Measurements from ENCODE around the gene MIB1. TPM values are rescaled to one million over a fixed set of nuclear protein-coding genes. Genes with fewer than 3 reads are reported as not detected.

The MIB1 gene
- total RNA-seq, 1 experiment from 2014 or later: 56.1 TPM

DNA sequence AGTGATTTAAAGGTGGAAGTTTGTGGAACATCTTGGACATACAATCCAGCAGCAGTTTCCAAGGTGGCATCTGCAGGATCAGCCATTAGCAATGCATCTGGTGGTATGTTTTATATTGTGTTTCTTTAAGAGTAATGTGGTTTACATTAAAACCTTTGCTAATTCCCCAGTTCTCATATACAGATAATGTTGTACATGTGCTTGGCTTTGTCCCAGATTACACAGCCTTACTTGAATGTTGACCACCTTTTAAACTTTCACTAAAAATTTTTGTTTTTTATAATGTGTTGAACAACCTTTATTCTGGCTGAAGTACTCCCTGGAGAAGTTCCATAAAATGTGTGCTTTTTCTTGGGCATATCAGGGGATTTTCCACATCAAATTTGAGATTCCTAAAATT is 57.5 kb downstream of the MIB1 start:
- Histone ChIP-seq H3K9me2 (ENCODE audit: insufficient read depth) (no peaks in the 10 kb centered on the region), H2AFZ (ENCODE audit: low read depth, low read length, poor library complexity, severe bottlenecking) (no peak overlapping the region), H3K4me1 (ENCODE audit: control insufficient read depth in 1 of 2, insufficient read depth in 2 of 2, low read length in 2 of 2) (no peaks in the 10 kb centered on the region), H3K9me3 (ENCODE audit: control insufficient read depth in 1 of 2, insufficient read depth in 1 of 2, low read depth in 1 of 2, low read length in 2 of 2) (no peaks in the 10 kb centered on the region), H3K36me3 (ENCODE audit: control insufficient read depth in 1 of 2, insufficient read depth in 2 of 2, low read length in 2 of 2) (no peaks in the 10 kb centered on the region), H3K79me2 (ENCODE audit: insufficient read depth, low read length) (no peaks in the 10 kb centered on the region), H3K4me2 (ENCODE audit: low read length) (no peak overlapping the region), H3K27me3 (ENCODE audit: insufficient read depth, low read length) (no peaks in the 10 kb centered on the region), H3K9ac (ENCODE audit: low read length) (no peak overlapping the region), H4K20me1 (ENCODE audit: insufficient read depth) (no peaks in the 10 kb centered on the region), H3K4me3 (replicated peaks in 1 of 2; ENCODE audit: low read depth in 1 of 2, low read length in 2 of 2) (no peak overlapping the region), H3K27ac (ENCODE audit: low read depth, low read length) (no peak overlapping the region)
- DNase-seq (ENCODE audit: low read depth, low spot score) (no peak), ATAC-seq (no peak)
- intact Hi-C loops (cut with micrococcal nuclease): no loop called here
- no peak for TF ChIP-seq SIN3A (IDR thresholded peaks at IDR 0.05; ENCODE audit: low read depth)
- TF ChIP-seq EZH2 (IDR thresholded peaks at IDR 0.05): no peak
- TF ChIP-seq YY1 (IDR thresholded peaks at IDR 0.05; ENCODE audit: extremely low read depth, insufficient replicate concordance, low read depth, low read length): no peak
- TF ChIP-seq POLR2AphosphoS5 (IDR thresholded peaks at IDR 0.05; ENCODE audit: low read depth, low read length): no peak
- TF ChIP-seq, protein P1, sequence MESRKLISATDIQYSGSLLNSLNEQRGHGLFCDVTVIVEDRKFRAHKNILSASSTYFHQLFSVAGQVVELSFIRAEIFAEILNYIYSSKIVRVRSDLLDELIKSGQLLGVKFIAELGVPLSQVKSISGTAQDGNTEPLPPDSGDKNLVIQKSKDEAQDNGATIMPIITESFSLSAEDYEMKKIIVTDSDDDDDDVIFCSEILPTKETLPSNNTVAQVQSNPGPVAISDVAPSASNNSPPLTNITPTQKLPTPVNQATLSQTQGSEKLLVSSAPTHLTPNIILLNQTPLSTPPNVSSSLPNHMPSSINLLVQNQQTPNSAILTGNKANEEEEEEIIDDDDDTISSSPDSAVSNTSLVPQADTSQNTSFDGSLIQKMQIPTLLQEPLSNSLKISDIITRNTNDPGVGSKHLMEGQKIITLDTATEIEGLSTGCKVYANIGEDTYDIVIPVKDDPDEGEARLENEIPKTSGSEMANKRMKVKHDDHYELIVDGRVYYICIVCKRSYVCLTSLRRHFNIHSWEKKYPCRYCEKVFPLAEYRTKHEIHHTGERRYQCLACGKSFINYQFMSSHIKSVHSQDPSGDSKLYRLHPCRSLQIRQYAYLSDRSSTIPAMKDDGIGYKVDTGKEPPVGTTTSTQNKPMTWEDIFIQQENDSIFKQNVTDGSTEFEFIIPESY (IDR thresholded peaks at IDR 0.05; ENCODE audit: extremely low read depth, insufficient replicate concordance, low read length): no peak
- no peak for TF ChIP-seq RAD21 (IDR thresholded peaks at IDR 0.05; ENCODE audit: low read depth)
- no peak for TF ChIP-seq ELF1 (IDR thresholded peaks at IDR 0.05; ENCODE audit: borderline replicate concordance, low read depth)
- no TSS peak for BruUV-seq (replicated peaks)
- ChIA-PET CTCF (no interaction called here), POLR2A (no interaction called here), RAD21 (ENCODE audit: low non-redundant PET in 1 of 2, low total read pairs in 2 of 2, uncharacterized antibody in 2 of 2, unreplicated experiment in 2 of 2) (no interaction called here)

DNA sequence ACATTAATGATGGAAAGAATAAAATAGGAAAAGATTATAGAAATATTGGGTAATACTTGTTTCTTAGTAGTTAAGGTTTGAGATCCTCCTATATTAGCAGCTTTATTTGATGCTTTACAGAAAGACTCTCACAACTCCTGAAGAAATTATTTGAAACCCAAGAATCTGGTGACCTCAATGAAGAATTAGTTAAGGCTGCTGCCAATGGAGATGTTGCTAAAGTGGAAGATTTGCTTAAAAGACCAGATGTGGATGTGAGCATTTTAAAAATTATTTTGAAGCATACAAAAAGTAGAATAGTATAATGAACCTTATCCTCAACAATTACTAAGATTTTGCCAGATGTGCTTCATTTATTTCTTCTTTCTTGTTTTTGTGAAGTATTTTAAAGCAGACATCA is 59.1 kb downstream of the MIB1 start:
- CTCF ChIA-PET: interaction anchor here (0.8 kb wide), 1 partner anchor 20 kb away, joined by 3 read pairs; no protein-coding TSS in a partner anchor
- POLR2A ChIA-PET: no interaction called here
- TF ChIP-seq, protein P2, sequence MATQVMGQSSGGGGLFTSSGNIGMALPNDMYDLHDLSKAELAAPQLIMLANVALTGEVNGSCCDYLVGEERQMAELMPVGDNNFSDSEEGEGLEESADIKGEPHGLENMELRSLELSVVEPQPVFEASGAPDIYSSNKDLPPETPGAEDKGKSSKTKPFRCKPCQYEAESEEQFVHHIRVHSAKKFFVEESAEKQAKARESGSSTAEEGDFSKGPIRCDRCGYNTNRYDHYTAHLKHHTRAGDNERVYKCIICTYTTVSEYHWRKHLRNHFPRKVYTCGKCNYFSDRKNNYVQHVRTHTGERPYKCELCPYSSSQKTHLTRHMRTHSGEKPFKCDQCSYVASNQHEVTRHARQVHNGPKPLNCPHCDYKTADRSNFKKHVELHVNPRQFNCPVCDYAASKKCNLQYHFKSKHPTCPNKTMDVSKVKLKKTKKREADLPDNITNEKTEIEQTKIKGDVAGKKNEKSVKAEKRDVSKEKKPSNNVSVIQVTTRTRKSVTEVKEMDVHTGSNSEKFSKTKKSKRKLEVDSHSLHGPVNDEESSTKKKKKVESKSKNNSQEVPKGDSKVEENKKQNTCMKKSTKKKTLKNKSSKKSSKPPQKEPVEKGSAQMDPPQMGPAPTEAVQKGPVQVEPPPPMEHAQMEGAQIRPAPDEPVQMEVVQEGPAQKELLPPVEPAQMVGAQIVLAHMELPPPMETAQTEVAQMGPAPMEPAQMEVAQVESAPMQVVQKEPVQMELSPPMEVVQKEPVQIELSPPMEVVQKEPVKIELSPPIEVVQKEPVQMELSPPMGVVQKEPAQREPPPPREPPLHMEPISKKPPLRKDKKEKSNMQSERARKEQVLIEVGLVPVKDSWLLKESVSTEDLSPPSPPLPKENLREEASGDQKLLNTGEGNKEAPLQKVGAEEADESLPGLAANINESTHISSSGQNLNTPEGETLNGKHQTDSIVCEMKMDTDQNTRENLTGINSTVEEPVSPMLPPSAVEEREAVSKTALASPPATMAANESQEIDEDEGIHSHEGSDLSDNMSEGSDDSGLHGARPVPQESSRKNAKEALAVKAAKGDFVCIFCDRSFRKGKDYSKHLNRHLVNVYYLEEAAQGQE (IDR thresholded peaks at IDR 0.05; ENCODE audit: low read depth): no peak
- no peak for TF ChIP-seq EZH2phosphoT487 (IDR thresholded peaks at IDR 0.05; ENCODE audit: borderline replicate concordance)
- TF ChIP-seq FOSL1 (IDR thresholded peaks at IDR 0.05; ENCODE audit: low read depth): no peak
- TF ChIP-seq SP1 (IDR thresholded peaks at IDR 0.05; ENCODE audit: low read depth): no peak
- TF ChIP-seq, protein P1 (IDR thresholded peaks at IDR 0.05; ENCODE audit: extremely low read depth, insufficient replicate concordance, low read length): no peak
- no peak for TF ChIP-seq EGR1 (IDR thresholded peaks at IDR 0.05; ENCODE audit: low read depth)
- no peak for TF ChIP-seq POLR2A (IDR thresholded peaks at IDR 0.05; ENCODE audit: borderline replicate concordance, extremely low read depth, insufficient read depth, insufficient read length)
- no peak for TF ChIP-seq POLR2AphosphoS5 (IDR thresholded peaks at IDR 0.05; ENCODE audit: low read depth, low read length)

More for the DNA sequence above, 59.1 kb downstream of the MIB1 start:
- no peak overlapping the region for H3K4me3 ChIP-seq (replicated peaks in 1 of 2; ENCODE audit: low read depth in 1 of 2, low read length in 2 of 2)
- H3K9ac ChIP-seq (ENCODE audit: low read length): no peak overlapping the region
- no peak overlapping the region for H3K27ac ChIP-seq (ENCODE audit: low read depth, low read length)
- no peaks in the 10 kb centered on the region for H3K4me1 ChIP-seq (ENCODE audit: control insufficient read depth in 1 of 2, insufficient read depth in 2 of 2, low read length in 2 of 2)
- intact Hi-C loops (cut with micrococcal nuclease): no loop called here
- RAD21 ChIA-PET (ENCODE audit: low non-redundant PET in 1 of 2, low total read pairs in 2 of 2, uncharacterized antibody in 2 of 2, unreplicated experiment in 2 of 2): no interaction called here
- no peaks in the 10 kb centered on the region for H3K27me3 ChIP-seq (ENCODE audit: insufficient read depth, low read length)
- no peaks in the 10 kb centered on the region for H4K20me1 ChIP-seq (ENCODE audit: insufficient read depth)
- ATAC-seq: no peak
- H3K36me3 ChIP-seq (ENCODE audit: control insufficient read depth in 1 of 2, insufficient read depth in 2 of 2, low read length in 2 of 2): no peaks in the 10 kb centered on the region; a peak in 1 of 4 replicates
- no peaks in the 10 kb centered on the region for H3K9me3 ChIP-seq (ENCODE audit: control insufficient read depth in 1 of 2, insufficient read depth in 1 of 2, low read depth in 1 of 2, low read length in 2 of 2)
- no TSS peak for BruUV-seq (replicated peaks)
- H3K79me2 ChIP-seq (ENCODE audit: insufficient read depth, low read length): no peaks in the 10 kb centered on the region
- no peak for DNase-seq (ENCODE audit: low read depth, low spot score)
- H2AFZ ChIP-seq (ENCODE audit: low read depth, low read length, poor library complexity, severe bottlenecking): no peak overlapping the region
- H3K9me2 ChIP-seq (ENCODE audit: insufficient read depth): no peaks in the 10 kb centered on the region
- no peak overlapping the region for H3K4me2 ChIP-seq (ENCODE audit: low read length)

Data from HCT116 (cell line).